Uterus (tissue), 2 donors: Measurements from ENCODE around the gene ORC6.

Source experiments
- CTCF ChIP-seq, 4 experiments: fragments of 200-600 bp in 2 of 4; fragments of 450-650 bp in 2 of 4; sonication (generic) in 2 of 4; IDR thresholded peaks; one replicate each; pipeline ENCODE4 v1.5.1; 2016 to 2019; ENCODE audit warnings: antibody characterized with exemption in 4 of 4, mild to moderate bottlenecking in 2 of 4, moderate library complexity in 1 of 4
- POLR2A ChIP-seq, 2 donors: fragments of 450-650 bp; IDR thresholded peaks; one replicate each; pipeline ENCODE4 v1.6.1; 2016; ENCODE audit warnings: antibody characterized with exemption in 2 of 2, mild to moderate bottlenecking in 1 of 2, moderate library complexity in 1 of 2

GRCh38 chr16:46718214-46718613 is 28.8 kb downstream of the ORC6 start:
- no peak for TF ChIP-seq CTCF (IDR thresholded peaks at IDR 0.05)
- TF ChIP-seq POLR2A (IDR thresholded peaks at IDR 0.05), result no peak
